Tongue (tissue), 2 donors: ENCODE results near the gene PTX3. TPM values are rescaled to one million over a fixed set of nuclear protein-coding genes. Genes with fewer than 3 reads are reported as not detected.
A peak's percentile ranks its signal among the peaks of the same experiment; 100 is the strongest.

Experiments used
- DNase-seq: peaks from one replicate; pipeline ENCODE4 v3.0.0-alpha.2; 2015
- total RNA-seq: library from RNA; depleted of rRNA; stranded (reverse); fragments of >200 nt; gene quantifications from one replicate; pipeline ENCODE4 v1.2.3, GENCODE V29; 2014

The PTX3 gene
- 3.5 TPM for total RNA-seq

DNA sequence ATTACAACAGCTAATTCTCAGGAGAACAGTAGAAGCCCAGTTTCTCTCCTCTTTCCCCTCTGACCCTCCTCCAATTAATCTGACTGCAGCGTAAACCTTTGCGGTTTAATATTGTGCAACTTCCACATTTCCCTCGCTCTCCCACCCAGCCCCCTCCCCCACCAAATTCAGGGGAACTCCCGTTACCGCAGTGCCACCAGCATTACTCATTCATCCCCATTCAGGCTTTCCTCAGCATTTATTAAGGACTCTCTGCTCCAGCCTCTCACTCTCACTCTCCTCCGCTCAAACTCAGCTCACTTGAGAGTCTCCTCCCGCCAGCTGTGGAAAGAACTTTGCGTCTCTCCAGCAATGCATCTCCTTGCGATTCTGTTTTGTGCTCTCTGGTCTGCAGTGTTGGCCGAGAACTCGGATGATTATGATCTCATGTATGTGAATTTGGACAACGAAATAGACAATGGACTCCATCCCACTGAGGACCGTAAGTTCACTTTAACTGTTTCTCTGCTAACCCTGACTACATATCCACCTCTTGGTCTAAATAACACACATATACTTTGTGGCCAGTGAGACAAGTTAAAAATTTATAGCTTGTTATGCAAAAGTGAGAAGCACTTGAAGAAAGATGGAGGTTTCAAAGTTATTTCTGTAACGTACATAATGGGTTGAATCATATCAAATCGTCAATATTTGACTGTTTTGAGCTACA lies at the start of gene PTX3:
Gene PTX3, plus strand, starts transcription at position 268 of the 709 bp plus-strand sequence. Its CDS starts 84 bp downstream, at position 352.
- DNase-seq: peak; percentile 86

DNA sequence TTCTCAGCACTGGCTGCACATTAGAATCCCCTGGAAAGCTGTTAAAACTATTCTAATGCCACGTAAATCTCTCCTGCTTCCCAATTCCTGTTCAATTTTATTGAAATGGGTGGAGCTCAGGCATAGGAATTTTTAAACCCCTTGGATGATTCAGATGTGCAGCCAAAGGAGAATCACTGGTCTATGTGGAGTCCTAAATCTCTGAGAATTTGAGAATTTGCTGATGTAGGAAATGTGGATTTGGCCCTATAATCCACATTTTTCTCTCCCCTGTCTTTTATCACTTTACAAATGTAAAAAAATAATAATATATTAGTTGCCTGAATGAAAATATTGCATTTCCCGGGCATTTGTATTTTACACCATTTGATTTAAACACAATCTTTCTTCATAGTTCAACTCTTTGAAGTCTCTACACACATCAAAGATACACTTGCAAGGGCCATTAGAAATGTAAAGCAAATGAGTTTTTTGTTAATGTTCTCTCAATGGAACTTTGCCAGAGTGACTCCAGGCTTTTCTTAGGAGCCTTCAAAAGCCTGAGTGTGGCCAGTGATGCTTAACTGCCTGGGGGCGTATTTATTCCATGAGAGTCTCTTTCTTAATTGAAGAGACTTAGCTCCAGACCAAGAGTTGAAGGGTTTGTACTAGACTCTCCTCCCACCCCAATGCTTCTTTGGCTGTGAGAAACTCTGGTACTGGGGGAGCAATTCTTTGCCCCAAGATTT lies 48.8 kb upstream of the PTX3 start:
- no peak for DNase-seq

GRCh38 chr3:157388976-157389375 lies 47.7 kb upstream of the PTX3 start:
- no peak for DNase-seq

DNA sequence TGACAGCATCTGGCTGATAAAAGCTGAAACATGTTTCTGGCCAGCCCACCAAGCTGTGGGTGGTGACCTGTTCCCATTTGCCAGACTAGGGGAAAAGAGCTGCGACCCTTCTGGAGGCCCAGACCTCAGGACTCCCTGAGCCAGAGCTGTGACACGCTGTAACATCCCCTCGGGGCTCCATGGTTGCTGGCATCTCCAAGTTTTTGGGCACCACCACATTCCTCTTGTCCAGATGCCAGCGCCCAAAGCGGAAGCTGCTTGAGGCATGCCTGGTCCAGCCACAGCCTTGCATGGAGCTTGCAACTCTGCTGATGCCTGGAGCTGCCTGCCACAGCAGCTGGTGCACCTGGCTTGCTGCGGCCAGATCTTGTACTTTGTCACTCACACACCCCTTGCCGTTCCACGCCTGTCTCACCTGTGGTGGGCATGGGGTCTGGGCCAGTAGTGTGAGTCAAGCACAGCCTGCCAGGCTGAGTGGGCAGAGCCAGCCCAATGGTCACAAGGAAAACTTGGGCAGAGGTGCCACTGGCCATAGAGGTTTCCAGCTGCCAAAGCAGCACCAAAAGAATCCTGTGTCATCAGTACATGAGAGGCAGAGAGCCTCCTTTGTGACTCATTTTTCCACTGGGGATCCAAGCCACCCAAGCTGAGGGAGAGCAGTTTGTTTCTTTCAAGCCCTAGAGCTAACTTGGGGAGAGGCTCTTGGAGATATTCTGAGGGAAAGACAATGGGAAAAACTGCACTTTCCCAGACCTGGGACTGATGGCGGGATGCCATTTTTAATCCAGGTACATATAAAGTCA lies 45.7 kb upstream of the PTX3 start:
- no peak for DNase-seq

GRCh38 chr3:157392104-157392503 lies 44.5 kb upstream of the PTX3 start:
- DNase-seq: no peak

DNA sequence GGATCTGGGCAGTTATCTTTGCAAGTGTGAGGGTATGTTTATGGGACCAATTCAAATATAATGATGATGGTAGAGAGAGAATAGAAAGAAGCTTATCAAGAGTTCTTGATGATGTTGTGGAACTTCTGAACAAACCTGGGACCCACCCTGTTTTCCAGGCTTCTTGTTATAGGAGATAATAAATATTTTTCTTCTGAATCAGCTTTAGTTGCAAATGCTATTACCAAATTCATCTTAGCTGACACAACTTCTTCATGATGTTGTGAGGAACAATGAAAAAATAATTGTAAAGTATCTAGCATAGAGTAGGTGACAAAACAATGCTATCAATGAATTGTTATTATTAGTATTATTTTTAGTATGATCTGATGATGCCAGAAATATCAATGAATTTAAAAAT lies 43.5 kb upstream of the PTX3 start:
- no peak for DNase-seq

GRCh38 chr3:157394411-157394810 lies 42.2 kb upstream of the PTX3 start:
- no peak for DNase-seq

- DNase-seq: no peak
Measured at GRCh38 chr3:157398598-157398997, 38.1 kb upstream of the PTX3 start.

DNA sequence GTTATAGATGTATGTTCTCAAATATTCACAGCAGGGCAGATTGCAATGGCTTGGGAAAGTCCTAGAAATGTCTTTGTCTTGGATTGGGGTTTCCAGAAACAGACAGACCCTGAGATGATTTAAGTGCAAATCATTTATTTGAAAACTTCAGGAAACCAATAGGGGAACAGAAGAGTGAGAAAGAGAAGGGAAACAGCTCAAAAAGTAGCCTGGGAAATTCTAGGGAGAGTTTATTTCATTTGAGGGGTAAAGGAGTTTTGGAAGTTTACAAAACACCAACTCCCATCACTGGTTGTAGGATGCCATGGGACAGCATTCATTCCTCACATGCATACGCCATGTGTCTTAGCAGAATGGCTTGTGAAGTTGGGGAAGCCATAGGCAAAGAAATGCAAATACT lies 32.3 kb upstream of the PTX3 start:
- no peak for DNase-seq

GRCh38 chr3:157405457-157405856 lies 31.2 kb upstream of the PTX3 start:
- DNase-seq: no peak

DNA sequence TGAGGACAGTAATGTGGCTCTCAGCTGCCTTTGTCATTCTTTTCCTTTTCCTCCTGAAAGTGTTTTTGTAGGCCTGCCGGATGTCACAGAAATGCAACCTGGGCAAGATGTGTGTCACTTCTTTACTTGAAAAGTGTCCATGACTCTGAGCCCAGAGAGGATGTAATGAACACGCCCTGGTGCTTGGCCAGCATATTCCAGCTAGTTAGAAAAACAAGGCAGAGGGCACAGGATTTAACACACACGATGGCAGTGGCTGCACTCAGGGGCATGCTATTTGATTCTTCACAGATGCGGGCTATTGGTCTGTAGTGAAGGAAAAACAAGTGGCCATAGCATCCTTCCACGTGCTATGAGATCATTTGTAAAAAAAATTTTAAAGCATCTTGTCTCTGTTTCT lies 30.3 kb upstream of the PTX3 start:
- DNase-seq: no peak

GRCh38 chr3:157407769-157408168 lies 28.9 kb upstream of the PTX3 start:
- DNase-seq: no peak

DNA sequence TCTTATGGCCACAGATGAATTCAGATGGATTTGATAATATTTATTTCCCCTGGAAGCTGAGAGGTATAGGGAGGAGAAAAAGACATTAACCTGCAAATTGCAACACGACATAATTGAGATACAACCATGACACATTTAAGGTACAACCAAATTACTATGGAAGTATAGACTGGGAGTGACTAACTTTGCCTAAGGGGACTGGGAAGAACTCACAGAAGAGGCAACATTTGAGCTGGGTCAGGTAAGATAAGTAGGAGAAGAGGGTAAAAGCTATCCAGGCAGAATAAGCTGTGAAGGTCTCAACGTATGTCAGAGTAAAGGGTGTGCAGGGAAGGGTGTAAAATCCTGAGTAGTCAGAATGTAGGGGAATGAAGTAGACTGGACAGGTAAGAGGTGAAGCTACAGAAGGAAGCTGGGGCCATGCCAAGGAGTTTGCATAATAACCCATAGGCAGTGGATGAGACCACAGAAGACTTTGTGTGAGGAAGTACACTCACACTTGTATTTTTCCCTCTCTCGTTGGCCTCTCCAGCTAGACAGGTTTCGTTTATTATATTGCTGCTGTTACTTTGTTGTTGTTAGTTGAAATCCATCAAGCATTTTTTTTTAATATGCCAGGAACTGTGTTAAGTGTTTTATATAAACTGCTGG lies 28.0 kb upstream of the PTX3 start:
- no peak for DNase-seq

DNA sequence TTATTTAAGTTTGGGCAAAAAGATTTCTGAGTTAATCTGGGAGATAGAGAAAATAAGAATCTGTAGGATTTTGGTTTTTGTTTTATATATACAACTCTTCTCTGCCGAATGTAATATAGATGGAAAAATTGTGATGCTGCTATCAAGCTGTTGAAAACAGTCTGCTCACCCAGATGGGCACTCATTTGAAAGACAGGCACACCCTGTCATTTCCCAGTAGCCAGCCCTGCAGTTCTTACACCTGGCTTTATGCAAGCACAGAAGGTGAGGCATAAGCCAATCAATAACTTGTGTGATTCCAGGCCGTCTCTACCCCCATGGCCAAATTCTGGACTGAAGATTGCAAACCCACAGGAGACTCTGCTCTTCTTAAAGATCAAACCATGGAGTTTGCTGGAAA lies 27.1 kb upstream of the PTX3 start:
- DNase-seq: no peak

DNA sequence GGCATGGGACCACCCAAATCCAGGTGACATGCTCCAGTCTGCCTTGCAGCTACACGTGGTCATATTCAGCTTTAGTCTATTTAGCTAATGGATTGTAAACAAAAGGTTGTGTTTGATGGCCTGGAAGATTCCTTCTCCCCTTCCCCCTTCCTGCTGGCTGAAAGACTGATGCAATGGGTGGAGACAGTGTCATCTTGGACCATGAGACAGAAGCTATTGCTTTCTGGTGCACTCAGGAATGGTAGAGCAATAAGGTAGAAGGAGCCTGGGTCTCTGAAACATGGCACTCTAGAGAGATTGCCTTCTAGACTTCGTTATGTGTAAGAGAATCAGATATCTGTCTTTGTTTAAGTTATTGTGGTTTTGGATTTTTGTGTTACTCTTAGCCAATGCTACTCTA lies 25.7 kb upstream of the PTX3 start:
- DNase-seq: no peak

DNA sequence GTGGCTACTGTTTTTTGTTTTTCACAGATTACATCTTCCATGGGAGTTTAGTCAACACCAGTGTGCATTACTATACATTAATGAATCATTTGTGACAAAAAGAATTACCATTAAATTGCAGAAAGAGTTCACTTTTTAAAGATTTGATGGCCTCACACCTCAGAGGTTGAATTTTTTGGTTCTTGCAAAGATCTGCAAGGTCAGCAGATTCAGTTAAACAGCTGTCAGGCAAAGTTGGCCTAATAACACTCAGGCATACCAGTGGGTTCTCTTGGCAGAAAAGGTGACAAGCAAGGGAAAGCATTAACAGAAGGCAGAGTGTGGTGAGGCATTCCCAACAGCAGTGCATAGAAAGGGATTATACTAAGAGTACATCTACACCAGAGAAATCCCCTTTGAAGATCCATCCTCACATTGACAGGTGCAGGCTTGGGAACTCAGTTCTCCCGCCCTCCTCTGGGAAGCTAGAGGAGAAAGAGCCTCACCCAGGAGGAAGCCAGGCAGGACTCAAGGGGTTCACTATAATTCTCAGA lies 24.3 kb upstream of the PTX3 start:
- DNase-seq: peak; percentile 59

DNA sequence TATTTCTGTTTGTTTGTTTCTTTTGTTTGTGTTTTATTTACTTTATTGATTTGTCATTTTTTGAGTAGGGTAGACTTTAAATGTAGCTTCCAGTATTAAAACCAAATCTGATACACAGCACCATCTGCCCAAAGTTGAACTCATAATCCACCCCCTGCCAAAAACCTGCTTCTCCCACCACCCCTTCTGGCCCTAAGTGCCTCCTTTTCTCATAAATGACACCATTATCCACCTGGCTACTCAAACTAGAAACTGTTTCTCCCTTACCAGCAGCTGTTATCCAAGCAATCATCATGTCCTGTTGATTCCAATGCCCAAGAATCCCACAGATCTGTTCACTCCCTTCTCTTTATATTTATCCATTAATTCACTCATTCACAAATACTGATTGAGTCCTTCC lies 21.8 kb upstream of the PTX3 start:
- no peak for DNase-seq

GRCh38 chr3:157416347-157417087 lies 20.1 kb upstream of the PTX3 start:
- no peak for DNase-seq

- no peak for DNase-seq
Measured at GRCh38 chr3:157417247-157417646, 19.4 kb upstream of the PTX3 start.

DNA sequence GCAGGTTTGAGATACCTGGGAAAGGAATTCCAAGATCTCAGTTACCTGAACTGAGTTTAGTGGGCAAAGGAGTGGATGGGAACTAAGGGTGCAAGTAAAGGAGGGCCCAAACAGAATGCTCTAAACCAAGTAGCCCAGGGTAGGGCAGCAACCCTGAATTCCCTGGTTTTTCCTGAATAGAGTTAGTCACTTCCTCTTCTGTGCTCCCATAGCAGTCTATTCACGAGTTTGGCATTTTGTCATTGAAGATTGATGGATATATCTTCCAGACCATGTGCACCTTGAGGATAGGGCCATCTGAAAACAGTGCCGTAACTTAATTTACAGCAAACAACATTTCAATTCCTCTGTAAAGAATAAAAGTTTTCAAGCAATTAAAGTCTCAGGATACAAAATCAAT lies 18.5 kb upstream of the PTX3 start:
- DNase-seq: no peak

GRCh38 chr3:157420606-157421130 lies 16.0 kb upstream of the PTX3 start:
- DNase-seq: no peak
